Upper lobe of left lung (tissue), 4 donors: ENCODE measurements around the gene YY2.

Experiments
- POLR2AphosphoS5 ChIP-seq, 2 donors: sonication (generic); formaldehyde crosslinking; IDR thresholded peaks; one replicate each; pipeline ENCODE4 v1.5.1; 2017; ENCODE audit warnings: antibody characterized with exemption in 2 of 2
- TF ChIP-seq, protein P1 (sequence below), 6 experiments: fragments of 450-650 bp in 4 of 6; fragments of 200-600 bp in 2 of 6; sonication (generic) in 2 of 6; IDR thresholded peaks; one replicate each; pipeline ENCODE4 v1.5.1; 2016 to 2019; ENCODE audit warnings: antibody characterized with exemption in 6 of 6

DNA sequence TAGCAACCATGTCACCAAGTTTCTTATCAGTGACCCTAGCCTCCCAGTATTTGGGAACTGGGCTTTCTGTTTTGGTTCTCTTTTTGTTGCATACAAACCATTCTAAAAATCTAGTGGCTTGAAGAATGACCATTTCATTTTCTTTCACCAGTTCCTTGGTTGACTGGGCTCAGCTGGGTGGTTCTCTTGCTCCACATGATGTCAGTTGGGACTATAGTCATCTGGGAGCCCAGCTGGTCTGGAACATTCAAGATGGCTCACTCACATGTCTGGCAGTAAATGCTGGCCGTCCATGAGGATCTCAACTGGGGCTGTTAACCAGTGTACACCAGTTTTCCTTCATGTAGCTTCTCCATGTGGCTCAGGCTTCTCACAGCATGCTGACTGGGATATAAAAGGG lies 44.0 kb upstream of the YY2 start:
- no peak for TF ChIP-seq POLR2AphosphoS5 (IDR thresholded peaks at IDR 0.05)
- TF ChIP-seq, protein P1, sequence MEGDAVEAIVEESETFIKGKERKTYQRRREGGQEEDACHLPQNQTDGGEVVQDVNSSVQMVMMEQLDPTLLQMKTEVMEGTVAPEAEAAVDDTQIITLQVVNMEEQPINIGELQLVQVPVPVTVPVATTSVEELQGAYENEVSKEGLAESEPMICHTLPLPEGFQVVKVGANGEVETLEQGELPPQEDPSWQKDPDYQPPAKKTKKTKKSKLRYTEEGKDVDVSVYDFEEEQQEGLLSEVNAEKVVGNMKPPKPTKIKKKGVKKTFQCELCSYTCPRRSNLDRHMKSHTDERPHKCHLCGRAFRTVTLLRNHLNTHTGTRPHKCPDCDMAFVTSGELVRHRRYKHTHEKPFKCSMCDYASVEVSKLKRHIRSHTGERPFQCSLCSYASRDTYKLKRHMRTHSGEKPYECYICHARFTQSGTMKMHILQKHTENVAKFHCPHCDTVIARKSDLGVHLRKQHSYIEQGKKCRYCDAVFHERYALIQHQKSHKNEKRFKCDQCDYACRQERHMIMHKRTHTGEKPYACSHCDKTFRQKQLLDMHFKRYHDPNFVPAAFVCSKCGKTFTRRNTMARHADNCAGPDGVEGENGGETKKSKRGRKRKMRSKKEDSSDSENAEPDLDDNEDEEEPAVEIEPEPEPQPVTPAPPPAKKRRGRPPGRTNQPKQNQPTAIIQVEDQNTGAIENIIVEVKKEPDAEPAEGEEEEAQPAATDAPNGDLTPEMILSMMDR (IDR thresholded peaks at IDR 0.05), result no peak
